Measurements from ENCODE around the gene TENT5C.

Gene TENT5C

GRCh38 chr1:117576236-117576635 is 29.6 kb upstream of the TENT5C start:
- Histone ChIP-seq H3K4me2 (ENCODE audit: low read length) (no peak overlapping the region), H3K9me2 (replicated peaks; ENCODE audit: control insufficient read depth, low read length) (no peaks in the 10 kb centered on the region), H3K4me3 (ENCODE audit: low read length) (no peak overlapping the region), H3K36me3 (ENCODE audit: control insufficient read depth, low read length) (no peaks in the 10 kb centered on the region), H4K20me1 (ENCODE audit: control insufficient read depth, insufficient read depth, low read depth, low read length) (no peaks in the 10 kb centered on the region), H3K27ac (ENCODE audit: low read depth, low read length) (no peak overlapping the region), H3F3A (ENCODE audit: control insufficient read depth, insufficient read depth) (no peaks in the 10 kb centered on the region), H3K4me1 (ENCODE audit: control insufficient read depth, low read length) (no peaks in the 10 kb centered on the region), H3K9me3 (ENCODE audit: control insufficient read depth, insufficient read depth, low read length) (no peaks in the 10 kb centered on the region), H3K79me2 (ENCODE audit: control insufficient read depth, low read length) (no peaks in the 10 kb centered on the region), H3K27me3 (ENCODE audit: control insufficient read depth, low read length) (no peaks in the 10 kb centered on the region)
- no peak for TF ChIP-seq EZH2phosphoT487 (IDR thresholded peaks at IDR 0.05; ENCODE audit: borderline replicate concordance, low read length)

DNA sequence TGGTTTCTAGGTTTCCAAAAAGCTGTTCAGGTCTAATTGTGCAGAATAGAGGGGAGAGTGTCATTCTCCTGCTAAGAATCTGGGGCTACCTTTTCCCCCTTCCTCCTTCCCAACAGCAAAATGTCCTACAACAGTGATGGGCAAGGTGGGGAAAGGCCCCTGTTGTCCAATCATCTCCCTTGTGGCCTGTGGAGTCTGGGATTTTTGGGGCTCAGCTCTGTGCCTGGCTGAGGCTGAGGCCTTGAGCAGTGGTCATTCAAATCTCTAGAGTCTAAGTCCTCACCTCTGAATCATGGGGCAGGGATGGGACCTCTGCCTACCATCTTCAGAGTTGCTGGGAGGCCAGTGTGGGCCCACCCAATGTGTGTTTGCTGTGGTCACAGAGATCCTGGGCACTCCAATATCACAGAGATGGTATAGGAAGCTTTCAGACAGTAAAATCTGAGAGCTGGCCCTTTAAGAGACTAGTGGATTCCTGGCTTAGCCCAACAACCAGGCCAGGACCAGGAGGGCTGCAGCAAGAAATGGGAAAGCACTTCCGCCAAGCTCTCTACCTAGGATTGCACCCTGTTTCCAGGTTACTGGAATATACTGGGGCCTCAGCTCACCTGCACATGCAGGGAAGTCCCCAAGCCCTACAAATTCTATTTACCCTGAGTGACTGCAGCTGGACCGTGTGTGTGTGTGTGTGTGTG is 28.5 kb upstream of the TENT5C start:
- Histone ChIP-seq H3K4me2 (ENCODE audit: low read length) (no peak overlapping the region), H3K4me3 (ENCODE audit: low read length) (no peak overlapping the region), H3K4me1 (ENCODE audit: control insufficient read depth, low read length) (no peaks in the 10 kb centered on the region), H3K27me3 (ENCODE audit: control insufficient read depth, low read length) (no peaks in the 10 kb centered on the region), H3F3A (ENCODE audit: control insufficient read depth, insufficient read depth) (no peaks in the 10 kb centered on the region), H4K20me1 (ENCODE audit: control insufficient read depth, insufficient read depth, low read depth, low read length) (no peaks in the 10 kb centered on the region), H3K9me2 (replicated peaks; ENCODE audit: control insufficient read depth, low read length) (no peaks in the 10 kb centered on the region), H3K36me3 (ENCODE audit: control insufficient read depth, low read length) (no peaks in the 10 kb centered on the region), H3K27ac (ENCODE audit: low read depth, low read length) (no peak overlapping the region), H3K9me3 (ENCODE audit: control insufficient read depth, insufficient read depth, low read length) (no peaks in the 10 kb centered on the region), H3K79me2 (ENCODE audit: control insufficient read depth, low read length) (no peaks in the 10 kb centered on the region)
- TF ChIP-seq CTCF (IDR thresholded peaks at IDR 0.05; ENCODE audit: low read depth, low read length, poor library complexity, severe bottlenecking) (no peak), EZH2phosphoT487 (IDR thresholded peaks at IDR 0.05; ENCODE audit: borderline replicate concordance, low read length) (no peak)

- Histone ChIP-seq H3K27ac (ENCODE audit: low read depth, low read length) (no peak overlapping the region), H4K20me1 (ENCODE audit: control insufficient read depth, insufficient read depth, low read depth, low read length) (no peaks in the 10 kb centered on the region), H3K27me3 (ENCODE audit: control insufficient read depth, low read length) (no peaks in the 10 kb centered on the region), H3F3A (ENCODE audit: control insufficient read depth, insufficient read depth) (no peaks in the 10 kb centered on the region), H3K9me2 (replicated peaks; ENCODE audit: control insufficient read depth, low read length) (no peaks in the 10 kb centered on the region), H3K36me3 (ENCODE audit: control insufficient read depth, low read length) (no peaks in the 10 kb centered on the region), H3K9me3 (ENCODE audit: control insufficient read depth, insufficient read depth, low read length) (no peaks in the 10 kb centered on the region), H3K4me2 (ENCODE audit: low read length) (no peak overlapping the region), H3K79me2 (ENCODE audit: control insufficient read depth, low read length) (no peaks in the 10 kb centered on the region), H3K4me1 (ENCODE audit: control insufficient read depth, low read length) (no peaks in the 10 kb centered on the region), H3K4me3 (ENCODE audit: low read length) (no peak overlapping the region)
- no peak for TF ChIP-seq EZH2phosphoT487 (IDR thresholded peaks at IDR 0.05; ENCODE audit: borderline replicate concordance, low read length)
- TF ChIP-seq CTCF (IDR thresholded peaks at IDR 0.05; ENCODE audit: low read depth, low read length, poor library complexity, severe bottlenecking), result no peak
These were observed 27.4 kb upstream of the TENT5C start for GRCh38 chr1:117578466-117578865.

DNA sequence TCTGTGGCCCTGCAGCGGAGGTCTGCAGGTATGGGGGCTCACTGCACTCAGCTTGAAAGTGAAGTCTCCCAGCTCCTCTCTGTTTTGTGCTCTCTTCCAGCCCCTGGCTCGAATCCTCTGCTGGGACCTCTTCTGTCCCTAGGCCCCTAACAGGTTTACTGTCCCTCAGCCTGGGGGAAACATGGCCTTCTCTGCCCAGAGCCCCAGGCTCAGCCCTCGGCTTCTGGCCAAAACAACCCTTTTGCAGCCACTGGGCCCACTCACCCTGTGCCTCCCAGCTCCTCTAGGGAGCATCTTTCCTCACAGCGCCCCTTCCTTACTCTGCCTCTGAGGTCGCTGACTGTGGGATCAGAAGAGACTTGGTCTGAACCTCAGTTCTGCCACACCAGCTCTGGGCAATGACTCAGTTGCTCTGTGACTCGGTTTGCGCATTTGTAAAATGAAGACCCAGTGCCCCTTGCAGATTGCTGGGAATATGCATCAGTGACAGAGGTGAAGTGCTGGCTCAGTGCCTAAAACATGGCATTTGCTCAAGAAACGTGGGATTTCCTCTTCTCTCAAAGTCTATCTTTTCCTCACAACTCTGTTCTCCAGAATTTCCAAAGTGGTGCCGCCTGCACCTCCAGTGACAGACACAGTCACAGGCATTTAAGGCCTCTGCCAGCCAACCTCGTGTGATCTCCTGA is 26.5 kb upstream of the TENT5C start:
- Histone ChIP-seq H3K27me3 (ENCODE audit: control insufficient read depth, low read length) (no peaks in the 10 kb centered on the region), H3K4me1 (ENCODE audit: control insufficient read depth, low read length) (no peaks in the 10 kb centered on the region), H3F3A (ENCODE audit: control insufficient read depth, insufficient read depth) (no peaks in the 10 kb centered on the region), H3K79me2 (ENCODE audit: control insufficient read depth, low read length) (no peaks in the 10 kb centered on the region), H3K27ac (ENCODE audit: low read depth, low read length) (no peak overlapping the region), H3K9me3 (ENCODE audit: control insufficient read depth, insufficient read depth, low read length) (no peaks in the 10 kb centered on the region), H3K9me2 (replicated peaks; ENCODE audit: control insufficient read depth, low read length) (no peaks in the 10 kb centered on the region), H4K20me1 (ENCODE audit: control insufficient read depth, insufficient read depth, low read depth, low read length) (no peaks in the 10 kb centered on the region), H3K4me3 (ENCODE audit: low read length) (no peak overlapping the region), H3K4me2 (ENCODE audit: low read length) (no peak overlapping the region), H3K36me3 (ENCODE audit: control insufficient read depth, low read length) (no peaks in the 10 kb centered on the region)
- TF ChIP-seq CTCF (IDR thresholded peaks at IDR 0.05; ENCODE audit: low read depth, low read length, poor library complexity, severe bottlenecking) (no peak), EZH2phosphoT487 (IDR thresholded peaks at IDR 0.05; ENCODE audit: borderline replicate concordance, low read length) (no peak)

Measured in DOHH2 (cell line).